HG02938 (cell line): Measurements from ENCODE around the gene ACOT7.

ENCODE experiments used
- ATAC-seq: cut with Tn5 transposase; IDR thresholded peaks from one replicate; pipeline ENCODE4 v1.9.1; 2021; ENCODE audit warnings: mild to moderate bottlenecking, moderate library complexity; ENCODE audit not compliant: unreplicated experiment

Gene ACOT7

GRCh38 chr1:6273380-6273891 lies 120.1 kb downstream of the ACOT7 start:
- ATAC-seq = no peak

- no peak for ATAC-seq
Measured at GRCh38 chr1:6272868-6273267, 120.7 kb downstream of the ACOT7 start.

- no peak for ATAC-seq
Measured at GRCh38 chr1:6272452-6272851, 121.1 kb downstream of the ACOT7 start.

GRCh38 chr1:6271554-6271953 lies 122.0 kb downstream of the ACOT7 start:
- ATAC-seq = no peak

- ATAC-seq = no peak
Measured at GRCh38 chr1:6271006-6271405, 122.6 kb downstream of the ACOT7 start.

- no peak for ATAC-seq
Measured at GRCh38 chr1:6270401-6270800, 123.2 kb downstream of the ACOT7 start.

- ATAC-seq = no peak
Measured at GRCh38 chr1:6269720-6270400, 123.7 kb downstream of the ACOT7 start.

GRCh38 chr1:6269296-6269695 lies 124.3 kb downstream of the ACOT7 start:
- ATAC-seq = no peak

- no peak for ATAC-seq
Measured at GRCh38 chr1:6268415-6268814, 125.2 kb downstream of the ACOT7 start.

GRCh38 chr1:6267686-6268322 lies 125.8 kb downstream of the ACOT7 start:
- ATAC-seq = no peak

GRCh38 chr1:6266641-6267040 lies 126.9 kb downstream of the ACOT7 start:
- ATAC-seq = no peak

- ATAC-seq = no peak
Measured at GRCh38 chr1:6265151-6265550, 128.4 kb downstream of the ACOT7 start.

- no peak for ATAC-seq
Measured at GRCh38 chr1:6263716-6264115, 129.9 kb downstream of the ACOT7 start.

- no peak for ATAC-seq
Measured at GRCh38 chr1:6262555-6263420, 130.8 kb downstream of the ACOT7 start.

GRCh38 chr1:6261615-6261995 lies 132.0 kb downstream of the ACOT7 start:
- ATAC-seq = no peak

GRCh38 chr1:6260961-6261614 lies 132.5 kb downstream of the ACOT7 start, which contains the start of gene GPR153:
Gene GPR153, minus strand, starts transcription at chr1:6261098. Its CDS starts 6,193 bp downstream, at chr1:6254905.
- no peak for ATAC-seq

- peak; percentile 26 for ATAC-seq
Measured at GRCh38 chr1:6260433-6260934, 133.1 kb downstream of the ACOT7 start.

GRCh38 chr1:6259491-6260362 lies 133.8 kb downstream of the ACOT7 start:
- peak; percentile 57 for ATAC-seq

- no peak for ATAC-seq
Measured at GRCh38 chr1:6258675-6259074, 134.9 kb downstream of the ACOT7 start.
